GM12878 (cell line): Measurements from ENCODE around the gene SMG6. TPM values are rescaled to one million over a fixed set of nuclear protein-coding genes. Genes with fewer than 3 reads are reported as not detected.
A peak's percentile ranks its signal among the peaks of the same experiment; 100 is the strongest.

Source experiments
- ASH2L ChIP-seq: fragments of 300-600, 200-600 bp; sonication (generic); IDR thresholded peaks from 2 replicates; pipeline ENCODE4 v1.6.1; 2017; ENCODE audit warnings: low read depth, mild to moderate bottlenecking, borderline replicate concordance
- CBX3 ChIP-seq: fragments of 200-600 bp; sonication (generic); IDR thresholded peaks from 2 replicates; pipeline ENCODE4 v1.6.1; 2016; ENCODE audit warnings: low read depth, borderline replicate concordance
- CEBPB ChIP-seq, 2 experiments: fragments of 150-350 bp in 1 of 2; IDR thresholded peaks; 2 replicates each; pipeline ENCODE4 v1.6.1; 2012 to 2014; ENCODE audit warnings: low read depth in 2 of 2, low read length in 2 of 2, borderline replicate concordance in 1 of 2, inconsistent platforms in 1 of 2
- E2F4 ChIP-seq: IDR thresholded peaks from 2 replicates; pipeline ENCODE4 v1.6.1; 2012; ENCODE audit warnings: low read depth, low read length, improper control_type of control experiment
- ESRRA ChIP-seq: IDR thresholded peaks from 2 replicates; pipeline ENCODE4 v1.6.1; 2012; ENCODE audit warnings: mild to moderate bottlenecking, low read length, improper control_type of control experiment
- FOS ChIP-seq: IDR thresholded peaks from 3 replicates; pipeline ENCODE4 v1.6.1; 2011; ENCODE audit warnings: borderline replicate concordance; ENCODE audit not compliant: insufficient read length; ENCODE audit errors: extremely low read depth
- HCFC1 ChIP-seq: fragments of 150-350 bp; IDR thresholded peaks from 2 replicates; pipeline ENCODE4 v1.6.1; 2014; ENCODE audit warnings: low read length
- HSF1 ChIP-seq: fragments of 150-350 bp; IDR thresholded peaks from 2 replicates; pipeline ENCODE4 v1.6.1; 2014; ENCODE audit warnings: mild to moderate bottlenecking, low read depth, low read length
- IKZF1 ChIP-seq: fragments of 450-650 bp; conservative IDR thresholded peaks from 2 replicates; pipeline ENCODE4 v1.6.1; 2017; ENCODE audit warnings: antibody characterized with exemption, mild to moderate bottlenecking
- IRF5 ChIP-seq: fragments of 450-650 bp; IDR thresholded peaks from 2 replicates; pipeline ENCODE4 v1.6.1; 2017; ENCODE audit warnings: borderline replicate concordance
- KAT2A ChIP-seq: conservative IDR thresholded peaks from 2 replicates; pipeline ENCODE4 v1.6.1; 2011; ENCODE audit warnings: low read depth, low read length; ENCODE audit not compliant: control insufficient read depth
- KDM1A ChIP-seq: fragments of 200-600 bp; sonication (generic); IDR thresholded peaks from 2 replicates; pipeline ENCODE4 v1.6.1; 2016; ENCODE audit warnings: borderline replicate concordance
- MTA2 ChIP-seq: fragments of 450-650 bp; IDR thresholded peaks from 2 replicates; pipeline ENCODE4 v1.6.1; 2016; ENCODE audit warnings: low read depth, mild to moderate bottlenecking, moderate library complexity
- RB1 ChIP-seq: fragments of 450-650 bp; formaldehyde crosslinking; IDR thresholded peaks from 2 replicates; pipeline ENCODE4 v1.6.1; 2017; ENCODE audit warnings: mild to moderate bottlenecking, borderline replicate concordance
- REST ChIP-seq: IDR thresholded peaks from 2 replicates; pipeline ENCODE4 v1.6.1; 2012; ENCODE audit warnings: mild to moderate bottlenecking, low read depth, low read length
- RUNX3 ChIP-seq: IDR thresholded peaks from 2 replicates; pipeline ENCODE4 v1.6.1; 2012; ENCODE audit warnings: low read length, inconsistent platforms
- SMC3 ChIP-seq: IDR thresholded peaks from 2 replicates; pipeline ENCODE4 v1.6.1; 2011; ENCODE audit warnings: low read length, improper control_type of control experiment, borderline replicate concordance
- TCF7 ChIP-seq: IDR thresholded peaks from 2 replicates; pipeline ENCODE4 v1.6.1; 2014; ENCODE audit warnings: antibody characterized with exemption, borderline replicate concordance
- USF2 ChIP-seq: IDR thresholded peaks from 2 replicates; pipeline ENCODE4 v1.6.1; 2011; ENCODE audit warnings: low read depth, low read length, improper control_type of control experiment, borderline replicate concordance
- WRNIP1 ChIP-seq: IDR thresholded peaks from 2 replicates; pipeline ENCODE4 v1.6.1; 2011; ENCODE audit warnings: low read depth, low read length, improper control_type of control experiment, borderline replicate concordance
- polyA plus RNA-seq, 11 experiments: library from polyadenylated mRNA; depleted of rRNA in 4 of 11; unstranded in 6 of 11; stranded (reverse) in 5 of 11; fragments of >200 nt; fragmentation: Nextera tagmentation in 4 of 11; fragmentation: Illumina TruSeq in 1 of 11; extraction: Ambion mirVana in 4 of 11; extraction: Trizol in 1 of 11; gene quantifications; 1 replicate in 1 of 11; 2 replicates in 10 of 11; pipeline versions ENCODE4 v1.2.1 to v1.2.3, GENCODE V29; 2011 to 2016; ENCODE audit warnings: inconsistent platforms in 2 of 11, missing spikeins in 2 of 11, low read depth in 1 of 11
- total RNA-seq, 4 experiments: library from RNA; depleted of rRNA in 3 of 4; stranded (reverse); fragments of >200 nt in 3 of 4; fragmentation: Illumina TruSeq in 1 of 4; extraction: Trizol in 1 of 4; gene quantifications; 2 replicates each; pipeline versions ENCODE4 v1.2.1 to v1.2.3, GENCODE V29; 2013 to 2021

Gene SMG6
- total and polyA plus RNA-seq, 10 of the 15 experiments (the other 5 are each of a cell fraction or from before 2014, with no cell fraction given), result 0.58 to 28.7 (median 15.7) TPM

- TF ChIP-seq RUNX3 (no peak; the same call in 1 of the 2 replicates), KDM1A (no peak), RB1 (0 out of 2 replicates have a peak, but pooled peaks have one; percentile 46), SMC3 (no peak; the same call in 1 of the 2 replicates), USF2 (no peak), WRNIP1 (no peak), FOS (no peak), IRF5 (no peak), KAT2A (no peak), CEBPB (IDR thresholded peaks at IDR 0.05; ENCODE audit: borderline replicate concordance in 1 of 2, low read depth in 2 of 2, low read length in 2 of 2) (no peak), ESRRA (no peak), E2F4 (no peak), REST (no peak), TCF7 (no peak), IKZF1 (peak; percentile 56; the same call in 1 of the 2 replicates), HCFC1 (0 out of 2 replicates have a peak, but pooled peaks have one; percentile 30), CBX3 (no peak), HSF1 (no peak), MTA2 (peak; percentile 18; the same call in 1 of the 2 replicates), ASH2L (no peak)
These were observed 87.8 kb downstream of the SMG6 start (continued) for GRCh38 chr17:2215616-2216364.
